HT1080 (cell line): ENCODE measurements around the gene AEN. TPM values are rescaled to one million over a fixed set of nuclear protein-coding genes. Genes with fewer than 3 reads are reported as not detected.
"Not testable (repeated sequence)": the region's sequence is repeated elsewhere in the genome, so short reads cannot be mapped to it uniquely, and the experiment has no call there.

Experiments
- DNase-seq: peaks from one replicate; pipeline ENCODE4 v3.0.0-alpha.2; 2015; ENCODE audit warnings: low read depth
- total RNA-seq: library from RNA; depleted of rRNA; stranded (reverse); fragments of >200 nt; shearing (Covaris generic); gene quantifications from 2 replicates; pipeline ENCODE4 v1.2.3, GENCODE V29; 2014

Gene AEN
- total RNA-seq, 1 experiment from 2014 or later: 162 TPM

GRCh38 chr15:88630798-88631463 lies 9.8 kb downstream of the AEN start:
- DNase-seq: no peak

- no peak for DNase-seq
These were observed 10.4 kb downstream of the AEN start for GRCh38 chr15:88631464-88632028.

GRCh38 chr15:88632797-88633196 lies 11.7 kb downstream of the AEN start:
- DNase-seq: not testable (repeated sequence)

- DNase-seq: no peak
These were observed 13.3 kb downstream of the AEN start for GRCh38 chr15:88634449-88634848.

GRCh38 chr15:88635318-88635717 lies 14.2 kb downstream of the AEN start:
- no peak for DNase-seq

- no peak for DNase-seq
These were observed 14.9 kb downstream of the AEN start for GRCh38 chr15:88636050-88636449.

GRCh38 chr15:88636654-88637053 lies 15.5 kb downstream of the AEN start:
- DNase-seq: no peak

- no peak for DNase-seq
These were observed 16.3 kb downstream of the AEN start for GRCh38 chr15:88637436-88637835.

- no peak for DNase-seq
These were observed 16.9 kb downstream of the AEN start for GRCh38 chr15:88637841-88638625.

- DNase-seq: peak; percentile 100
These were observed 17.7 kb downstream of the AEN start, which contains the start of gene ISG20 for GRCh38 chr15:88638626-88639372. Gene ISG20 (plus strand): TSS chr15:88639016. CDS start chr15:88639367, 351 bp downstream.

- no peak for DNase-seq
These were observed 20.9 kb downstream of the AEN start for GRCh38 chr15:88641959-88642452.

GRCh38 chr15:88642514-88642913 lies 21.4 kb downstream of the AEN start:
- DNase-seq: not testable (repeated sequence)

- DNase-seq: no peak
These were observed 23.6 kb downstream of the AEN start for GRCh38 chr15:88644741-88645140.

- no peak for DNase-seq
These were observed 24.3 kb downstream of the AEN start for GRCh38 chr15:88645171-88646087.

- no peak for DNase-seq
These were observed 24.9 kb downstream of the AEN start for GRCh38 chr15:88646088-88646405.

- no peak for DNase-seq
These were observed 25.8 kb downstream of the AEN start for GRCh38 chr15:88646951-88647350.

- no peak for DNase-seq
These were observed 26.4 kb downstream of the AEN start for GRCh38 chr15:88647351-88648105.

GRCh38 chr15:88648357-88649214 lies 27.4 kb downstream of the AEN start:
- DNase-seq: peak; percentile 65

GRCh38 chr15:88649286-88649733 lies 28.2 kb downstream of the AEN start:
- peak; percentile 100 for DNase-seq
